GM23248 (cell line): ENCODE data around the gene CHRND.

Source experiments
- EZH2 ChIP-seq: fragments of 200-600 bp; sonication (generic); IDR thresholded peaks from 2 replicates; pipeline ENCODE4 v1.6.1; 2018; ENCODE audit warnings: antibody characterized with exemption, mild to moderate bottlenecking; ENCODE audit not compliant: insufficient read depth, poor library complexity, severe bottlenecking
- EZH2phosphoT487 ChIP-seq: fragments of 200-600 bp; sonication (generic); IDR thresholded peaks from 2 replicates; pipeline ENCODE4 v1.6.1; 2018; ENCODE audit warnings: antibody characterized with exemption, moderate library complexity, mild to moderate bottlenecking, low read depth; ENCODE audit not compliant: insufficient read depth

GRCh38 chr2:232523402-232523681 lies 2.6 kb upstream of the CHRND start:
- TF ChIP-seq EZH2 (no peak), EZH2phosphoT487 (no peak)
